HL-60 (cell line): Measurements from ENCODE around the gene PTGDR.

ENCODE experiments used
- DNase-seq, 2 experiments: peaks; one replicate each; pipeline ENCODE4 v3.0.0-alpha.2; 2010 to 2020; ENCODE audit warnings: low read depth in 1 of 2, low spot score in 1 of 2
- H3K27ac ChIP-seq: fragments of 250-450 bp; sonication (Bioruptor Pico); replicated peaks from 2 replicates; pipeline ENCODE4 v1.5.1; 2020; ENCODE audit warnings: mild to moderate bottlenecking, moderate library complexity
- H3K27me3 ChIP-seq: fragments of 250-450 bp; sonication (Bioruptor Pico); 2 replicates; pipeline ENCODE4 v1.5.1; 2021; ENCODE audit warnings: mild to moderate bottlenecking, moderate library complexity; ENCODE audit not compliant: insufficient read depth, poor library complexity, severe bottlenecking
- H3K4me3 ChIP-seq: replicated peaks from 2 replicates; pipeline ENCODE4 v1.5.1; 2011; ENCODE audit warnings: mild to moderate bottlenecking, control low read depth, low read length; ENCODE audit not compliant: insufficient read depth
- GABPA ChIP-seq: IDR thresholded peaks from 2 replicates; pipeline ENCODE4 v1.6.1; 2012; ENCODE audit warnings: low read depth
- POLR2AphosphoS5 ChIP-seq: IDR thresholded peaks from 2 replicates; pipeline ENCODE4 v1.6.1; 2012; ENCODE audit warnings: low read depth
- SPI1 ChIP-seq: IDR thresholded peaks from 2 replicates; pipeline ENCODE4 v1.6.1; 2012; ENCODE audit warnings: low read depth, mild to moderate bottlenecking, borderline replicate concordance
- TF ChIP-seq, protein P1 (sequence below): IDR thresholded peaks from 2 replicates; pipeline ENCODE4 v1.6.1; 2012; ENCODE audit warnings: low read depth; ENCODE audit not compliant: insufficient replicate concordance
- TF ChIP-seq, protein P2 (sequence below): IDR thresholded peaks from one replicate; pipeline ENCODE4 v1.5.1; 2011; ENCODE audit warnings: low read length, control low read depth, inconsistent platforms; ENCODE audit not compliant: insufficient read depth

Gene PTGDR

DNA sequence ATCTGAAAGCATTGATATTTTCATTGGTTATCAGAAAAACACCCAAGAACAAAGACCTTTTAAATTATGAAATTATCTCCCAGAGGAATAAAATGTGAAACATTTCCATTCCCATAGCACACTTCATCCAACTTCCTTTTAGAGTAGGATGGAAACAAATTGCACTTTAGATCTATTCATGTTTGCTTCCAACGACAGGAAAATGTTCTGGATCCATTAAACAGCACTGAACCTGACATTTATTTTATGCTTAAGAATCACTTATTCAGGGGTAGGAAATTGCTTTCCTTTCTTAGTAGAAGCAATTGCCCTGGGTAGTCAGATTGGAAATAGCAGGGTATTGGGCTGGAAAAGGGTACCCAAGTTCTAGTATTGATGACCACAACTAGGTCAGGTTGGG, 28.8 kb upstream of the PTGDR start:
- DNase-seq = no peak
- no peak for TF ChIP-seq POLR2AphosphoS5
- H3K4me3 ChIP-seq = no peak overlapping the region
- H3K27ac ChIP-seq = no peak overlapping the region
- H3K27me3 ChIP-seq = peaks cover 9% of the 10 kb centered on the region

DNA sequence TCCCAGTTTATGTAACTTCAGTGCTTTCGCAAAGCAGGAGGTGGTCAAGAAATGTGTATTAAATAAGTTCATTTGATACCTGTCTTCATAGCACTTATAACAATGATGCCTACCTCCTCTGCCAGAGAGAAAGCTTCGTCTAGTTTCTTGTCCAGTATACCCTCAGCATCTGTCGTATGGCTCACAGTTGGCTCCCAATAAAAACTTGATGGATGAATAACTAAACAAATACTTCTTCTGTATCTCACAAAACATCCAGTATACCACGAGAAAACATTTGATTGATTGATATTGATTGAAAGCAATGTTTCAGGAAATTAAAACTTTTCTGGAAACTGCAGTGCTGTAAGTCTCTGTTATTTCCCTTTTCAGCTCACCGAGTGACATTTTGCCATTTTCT, 26.9 kb upstream of the PTGDR start:
- Histone ChIP-seq H3K27me3 (peaks cover 9% of the 10 kb centered on the region), H3K27ac (no peak overlapping the region), H3K4me3 (no peak overlapping the region)
- no peak for DNase-seq
- TF ChIP-seq GABPA (no peak), POLR2AphosphoS5 (no peak), SPI1 (no peak)
- TF ChIP-seq, protein P1, sequence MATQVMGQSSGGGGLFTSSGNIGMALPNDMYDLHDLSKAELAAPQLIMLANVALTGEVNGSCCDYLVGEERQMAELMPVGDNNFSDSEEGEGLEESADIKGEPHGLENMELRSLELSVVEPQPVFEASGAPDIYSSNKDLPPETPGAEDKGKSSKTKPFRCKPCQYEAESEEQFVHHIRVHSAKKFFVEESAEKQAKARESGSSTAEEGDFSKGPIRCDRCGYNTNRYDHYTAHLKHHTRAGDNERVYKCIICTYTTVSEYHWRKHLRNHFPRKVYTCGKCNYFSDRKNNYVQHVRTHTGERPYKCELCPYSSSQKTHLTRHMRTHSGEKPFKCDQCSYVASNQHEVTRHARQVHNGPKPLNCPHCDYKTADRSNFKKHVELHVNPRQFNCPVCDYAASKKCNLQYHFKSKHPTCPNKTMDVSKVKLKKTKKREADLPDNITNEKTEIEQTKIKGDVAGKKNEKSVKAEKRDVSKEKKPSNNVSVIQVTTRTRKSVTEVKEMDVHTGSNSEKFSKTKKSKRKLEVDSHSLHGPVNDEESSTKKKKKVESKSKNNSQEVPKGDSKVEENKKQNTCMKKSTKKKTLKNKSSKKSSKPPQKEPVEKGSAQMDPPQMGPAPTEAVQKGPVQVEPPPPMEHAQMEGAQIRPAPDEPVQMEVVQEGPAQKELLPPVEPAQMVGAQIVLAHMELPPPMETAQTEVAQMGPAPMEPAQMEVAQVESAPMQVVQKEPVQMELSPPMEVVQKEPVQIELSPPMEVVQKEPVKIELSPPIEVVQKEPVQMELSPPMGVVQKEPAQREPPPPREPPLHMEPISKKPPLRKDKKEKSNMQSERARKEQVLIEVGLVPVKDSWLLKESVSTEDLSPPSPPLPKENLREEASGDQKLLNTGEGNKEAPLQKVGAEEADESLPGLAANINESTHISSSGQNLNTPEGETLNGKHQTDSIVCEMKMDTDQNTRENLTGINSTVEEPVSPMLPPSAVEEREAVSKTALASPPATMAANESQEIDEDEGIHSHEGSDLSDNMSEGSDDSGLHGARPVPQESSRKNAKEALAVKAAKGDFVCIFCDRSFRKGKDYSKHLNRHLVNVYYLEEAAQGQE = no peak
- TF ChIP-seq, protein P2, sequence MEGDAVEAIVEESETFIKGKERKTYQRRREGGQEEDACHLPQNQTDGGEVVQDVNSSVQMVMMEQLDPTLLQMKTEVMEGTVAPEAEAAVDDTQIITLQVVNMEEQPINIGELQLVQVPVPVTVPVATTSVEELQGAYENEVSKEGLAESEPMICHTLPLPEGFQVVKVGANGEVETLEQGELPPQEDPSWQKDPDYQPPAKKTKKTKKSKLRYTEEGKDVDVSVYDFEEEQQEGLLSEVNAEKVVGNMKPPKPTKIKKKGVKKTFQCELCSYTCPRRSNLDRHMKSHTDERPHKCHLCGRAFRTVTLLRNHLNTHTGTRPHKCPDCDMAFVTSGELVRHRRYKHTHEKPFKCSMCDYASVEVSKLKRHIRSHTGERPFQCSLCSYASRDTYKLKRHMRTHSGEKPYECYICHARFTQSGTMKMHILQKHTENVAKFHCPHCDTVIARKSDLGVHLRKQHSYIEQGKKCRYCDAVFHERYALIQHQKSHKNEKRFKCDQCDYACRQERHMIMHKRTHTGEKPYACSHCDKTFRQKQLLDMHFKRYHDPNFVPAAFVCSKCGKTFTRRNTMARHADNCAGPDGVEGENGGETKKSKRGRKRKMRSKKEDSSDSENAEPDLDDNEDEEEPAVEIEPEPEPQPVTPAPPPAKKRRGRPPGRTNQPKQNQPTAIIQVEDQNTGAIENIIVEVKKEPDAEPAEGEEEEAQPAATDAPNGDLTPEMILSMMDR = no peak

DNA sequence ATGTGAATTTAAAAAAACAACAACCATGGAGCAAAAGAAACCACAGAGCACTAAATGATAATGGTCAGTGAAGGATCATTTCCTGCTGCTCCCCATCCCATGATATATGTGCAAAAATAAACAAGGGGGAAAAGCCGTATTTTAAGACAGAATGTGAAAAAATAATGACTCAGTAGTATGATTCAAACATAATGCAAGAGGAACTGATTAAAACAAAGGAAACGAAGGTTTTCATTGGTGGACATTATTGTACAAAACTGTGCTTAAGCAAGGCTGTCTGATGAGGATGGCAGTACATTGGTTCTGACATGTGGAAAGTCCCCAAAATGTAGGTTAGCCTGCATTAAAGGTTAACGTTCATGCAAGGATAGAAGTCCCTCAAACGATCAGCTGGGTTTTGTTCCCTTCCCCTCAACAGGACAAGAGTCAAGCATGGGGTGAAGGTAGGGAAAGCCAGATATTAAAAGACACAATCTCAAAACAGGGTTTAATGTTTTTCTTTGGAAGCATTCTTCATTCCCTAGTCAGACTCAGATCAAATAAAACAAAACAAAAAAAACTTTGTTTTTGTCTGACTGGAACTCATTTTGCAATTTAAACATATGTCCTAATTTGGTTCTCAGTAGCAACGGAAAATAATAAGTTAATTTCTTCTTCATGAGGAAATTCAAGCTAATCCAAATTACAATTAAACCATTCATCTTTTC, 26.3 kb upstream of the PTGDR start:
- no peak overlapping the region for H3K27ac ChIP-seq
- no peak for DNase-seq
- H3K4me3 ChIP-seq = no peak overlapping the region
- H3K27me3 ChIP-seq = peaks cover 9% of the 10 kb centered on the region
- no peak for TF ChIP-seq GABPA

DNA sequence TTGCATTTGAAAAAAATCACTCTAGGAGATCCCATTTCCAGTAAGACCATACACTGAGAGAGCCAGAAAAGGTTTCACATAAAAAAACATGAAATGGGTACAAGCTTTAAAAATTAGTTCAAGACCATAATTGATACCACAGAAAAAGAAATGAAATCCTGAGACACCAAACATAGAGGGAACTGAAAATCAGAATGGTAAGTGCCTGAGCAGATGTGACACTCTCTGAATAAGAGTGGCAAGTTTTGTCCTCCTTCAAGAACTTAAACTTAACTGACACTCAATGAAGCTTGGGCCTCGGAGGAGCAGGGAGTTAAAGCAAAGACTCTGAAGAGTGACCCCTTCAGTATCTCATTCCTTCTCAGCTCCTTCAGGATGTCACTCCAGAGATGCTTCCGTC, 23.2 kb upstream of the PTGDR start:
- no peak overlapping the region for H3K27ac ChIP-seq

More for the DNA sequence above, 23.2 kb upstream of the PTGDR start:
- TF ChIP-seq POLR2AphosphoS5 (no peak), SPI1 (no peak)
- TF ChIP-seq, protein P1 = no peak
- TF ChIP-seq, protein P2 = no peak
- Histone ChIP-seq H3K27me3 (peaks cover 9% of the 10 kb centered on the region), H3K4me3 (no peak overlapping the region)
- no peak for DNase-seq
